HG02943 (cell line): ENCODE measurements around the gene LRRC63.
A peak's percentile ranks its signal among the peaks of the same experiment; 100 is the strongest.
"Not testable (repeated sequence)": the region's sequence is repeated elsewhere in the genome, so short reads cannot be mapped to it uniquely, and the experiment has no call there.

ENCODE experiments used
- ATAC-seq: cut with Tn5 transposase; IDR thresholded peaks from one replicate; pipeline ENCODE4 v1.9.1; 2021; ENCODE audit warnings: mild to moderate bottlenecking, low read depth, moderate library complexity; ENCODE audit not compliant: unreplicated experiment

Gene LRRC63, protein sequence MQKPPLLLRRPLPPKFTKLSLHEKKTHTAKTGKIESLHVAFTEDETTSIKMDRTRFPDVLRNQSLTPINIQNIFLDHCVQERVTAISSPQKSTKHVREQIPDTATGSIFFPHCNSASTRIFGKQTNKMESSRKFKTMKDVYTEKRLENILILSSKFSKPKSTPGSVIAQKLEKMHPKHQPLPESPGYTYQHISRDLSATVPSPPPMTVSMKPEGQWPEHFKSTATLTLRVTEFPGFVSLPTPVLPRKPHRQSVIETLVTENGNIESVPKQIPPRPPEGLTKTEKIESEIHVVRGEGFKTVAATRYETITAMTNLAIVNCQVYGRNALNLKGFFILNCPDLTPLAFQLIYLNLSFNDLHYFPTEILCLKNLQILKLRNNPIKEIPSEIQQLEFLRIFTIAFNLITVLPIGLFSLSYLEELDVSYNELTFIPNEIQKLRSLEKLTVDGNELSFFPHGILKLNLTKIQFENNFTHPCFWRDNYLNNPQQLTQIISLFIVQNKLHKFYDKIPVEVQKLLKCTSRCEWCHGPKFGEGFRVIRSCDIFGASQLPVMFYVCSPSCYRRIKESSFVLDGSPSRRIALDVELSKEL

GRCh38 chr13:46211483-46212351 lies at the start of gene LRRC63:
LRRC63 (plus strand) TSS chr13:46211928; CDS start chr13:46213035, 1,107 bp downstream.
- peak; percentile 94 for ATAC-seq

DNA sequence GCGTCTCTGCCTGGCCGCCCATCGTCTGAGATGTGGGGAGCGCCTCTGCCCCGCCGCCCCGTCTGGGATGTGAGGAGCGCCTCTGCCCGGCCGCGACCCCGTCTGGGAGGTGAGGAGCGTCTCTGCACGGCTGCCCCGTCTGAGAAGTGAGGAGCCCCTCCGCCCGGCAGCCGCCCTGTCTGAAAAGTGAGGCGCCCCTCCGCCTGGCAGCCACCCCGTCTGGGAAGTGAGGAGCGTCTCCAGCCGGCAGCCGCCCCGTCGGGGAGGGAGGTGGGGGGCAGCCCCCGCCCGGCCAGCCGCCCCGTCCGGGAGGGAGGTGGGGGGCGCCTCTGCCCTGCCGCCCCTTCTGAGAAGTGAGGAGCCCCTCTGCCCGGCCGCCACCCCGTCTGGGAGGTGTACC lies 49.0 kb upstream of the LRRC63 start:
- not testable (repeated sequence) for ATAC-seq

GRCh38 chr13:46164661-46165060 lies 47.1 kb upstream of the LRRC63 start:
- no peak for ATAC-seq

DNA sequence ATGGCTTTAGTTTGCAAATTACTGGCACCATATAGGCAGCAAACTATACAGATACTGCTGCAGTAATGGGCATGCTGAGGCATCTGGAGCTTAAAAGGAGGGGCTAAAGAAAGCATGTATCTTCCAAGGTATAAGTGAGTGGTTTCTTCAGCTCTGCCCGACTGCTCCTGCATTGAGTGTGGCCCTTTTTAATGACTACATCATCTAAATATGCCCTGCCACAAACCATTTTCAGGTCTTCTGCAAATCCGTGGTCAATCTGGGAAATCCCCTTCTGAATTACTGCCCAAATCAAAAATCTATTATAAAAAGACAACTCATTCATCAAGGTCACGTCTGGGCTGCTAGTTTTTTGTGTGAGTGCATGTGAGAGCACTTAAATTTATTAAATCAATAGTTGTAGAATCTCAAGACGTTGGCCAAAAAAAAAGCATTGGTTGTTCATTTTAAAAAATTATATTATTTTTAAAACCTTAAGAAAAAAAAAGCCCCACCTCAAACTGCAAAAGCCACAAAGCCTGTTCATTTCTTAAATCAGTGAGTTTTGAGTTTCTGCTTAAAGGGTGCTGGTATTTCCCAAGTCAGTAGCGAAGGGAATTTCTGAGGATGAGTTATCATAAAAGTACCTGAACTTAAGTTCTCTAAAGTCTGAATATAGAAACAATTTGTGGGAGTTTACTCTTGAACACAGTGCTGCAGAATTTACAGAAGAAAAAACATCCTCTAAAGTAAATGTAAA lies 46.1 kb upstream of the LRRC63 start:
- no peak for ATAC-seq

DNA sequence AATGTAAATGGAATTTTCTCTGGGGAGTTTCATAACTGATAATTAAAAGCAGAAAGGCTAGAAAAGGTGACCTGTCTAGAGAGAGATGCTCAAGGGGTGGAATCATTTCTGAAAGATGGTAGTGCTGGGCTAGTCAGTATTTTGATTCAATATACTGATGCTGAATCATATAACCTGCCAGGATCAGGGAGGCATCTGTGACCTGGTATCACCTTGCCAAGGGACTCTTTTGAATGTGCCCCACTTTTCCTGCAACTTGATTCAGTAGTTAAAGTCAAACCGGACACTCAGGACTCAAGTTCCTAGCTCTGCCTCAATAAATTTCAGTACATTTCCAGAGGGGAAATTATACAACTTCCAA lies 45.5 kb upstream of the LRRC63 start:
- ATAC-seq: no peak

GRCh38 chr13:46166947-46167610 lies 44.6 kb upstream of the LRRC63 start:
- no peak for ATAC-seq

DNA sequence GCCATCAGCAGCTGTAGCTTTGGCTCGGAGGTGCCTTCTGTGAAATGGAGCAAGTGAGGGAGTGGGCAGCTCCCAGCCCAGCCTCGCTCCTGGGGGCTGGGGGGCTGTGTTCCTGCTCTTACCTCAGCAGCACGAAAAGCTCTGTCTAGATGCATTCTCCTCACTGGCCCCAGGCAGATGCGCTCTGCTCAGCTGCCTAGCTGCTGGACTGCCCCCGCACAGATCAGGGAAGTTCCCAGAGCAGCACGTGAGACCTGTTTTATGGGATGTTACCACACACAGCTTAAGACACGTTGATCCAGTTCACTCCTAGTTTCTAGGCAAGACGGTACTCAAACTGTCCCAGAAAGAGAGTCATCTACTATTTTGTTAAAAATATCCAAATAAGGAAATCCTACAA lies 43.4 kb upstream of the LRRC63 start:
- ATAC-seq: no peak

- ATAC-seq: no peak
Measured at GRCh38 chr13:46168783-46169182, 42.9 kb upstream of the LRRC63 start.

GRCh38 chr13:46169758-46170157 lies 42.0 kb upstream of the LRRC63 start:
- no peak for ATAC-seq

GRCh38 chr13:46170268-46170667 lies 41.5 kb upstream of the LRRC63 start:
- no peak for ATAC-seq

DNA sequence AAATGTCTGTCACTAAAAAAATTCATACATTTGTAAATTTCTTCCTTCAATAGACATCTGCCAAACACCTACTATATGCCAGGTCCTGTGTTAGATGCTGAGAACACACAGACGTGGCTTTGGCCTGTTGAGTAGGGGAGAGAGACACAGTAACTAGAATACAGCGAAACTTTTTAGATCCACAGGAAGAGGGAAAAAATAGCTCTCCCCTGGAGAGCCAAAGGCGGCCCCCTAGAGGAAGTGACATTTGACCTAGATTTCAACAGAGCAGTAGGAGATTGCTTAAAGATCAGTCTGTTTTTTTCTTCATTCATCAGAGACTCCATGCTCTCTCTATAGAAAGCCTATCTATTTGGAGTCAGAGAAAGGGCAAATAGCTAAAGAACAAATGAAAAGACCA lies 41.0 kb upstream of the LRRC63 start:
- ATAC-seq: no peak

- no peak for ATAC-seq
Measured at GRCh38 chr13:46171217-46171616, 40.5 kb upstream of the LRRC63 start.

DNA sequence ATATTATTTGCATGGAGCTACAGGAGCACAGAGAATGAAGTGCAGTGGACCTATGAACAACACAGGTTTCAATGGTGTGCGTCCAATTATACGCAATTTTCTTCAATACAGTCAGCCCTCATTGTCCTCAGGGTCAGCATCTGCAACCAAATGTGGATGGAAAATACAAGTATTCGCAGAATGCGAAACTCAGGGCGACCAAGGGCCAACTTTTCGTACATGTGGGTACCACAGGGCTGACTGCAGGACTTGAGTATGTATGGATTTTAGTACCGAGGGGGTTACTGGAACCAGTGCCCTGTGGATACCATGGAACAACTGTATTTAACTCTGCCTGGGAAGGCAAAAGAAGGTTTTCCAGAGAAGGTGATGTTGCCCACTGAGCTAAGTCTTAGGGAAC lies 40.0 kb upstream of the LRRC63 start:
- no peak for ATAC-seq

GRCh38 chr13:46172531-46172991 lies 39.2 kb upstream of the LRRC63 start:
- ATAC-seq: no peak

GRCh38 chr13:46173656-46174055 lies 38.1 kb upstream of the LRRC63 start:
- no peak for ATAC-seq

GRCh38 chr13:46176756-46177155 lies 35.0 kb upstream of the LRRC63 start:
- ATAC-seq: no peak

DNA sequence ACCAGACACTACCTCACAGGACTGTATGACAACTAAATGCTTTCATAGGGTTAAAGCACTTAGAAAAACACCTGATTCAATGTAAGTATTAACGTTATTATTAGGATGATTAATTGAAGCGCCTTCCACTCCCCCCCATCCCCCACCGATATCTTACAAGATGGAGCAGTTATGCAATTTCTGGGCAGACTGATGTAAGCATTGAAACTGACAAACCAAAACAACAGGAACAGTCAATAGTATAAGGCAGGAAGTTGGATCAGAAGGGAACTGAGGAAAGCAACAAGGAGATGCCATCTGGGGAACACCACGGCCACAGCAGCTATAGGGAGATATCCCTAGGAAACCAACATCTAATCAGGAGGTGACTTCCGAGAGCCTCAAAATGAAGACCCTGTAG lies 33.6 kb upstream of the LRRC63 start:
- no peak for ATAC-seq

GRCh38 chr13:46178821-46179220 lies 32.9 kb upstream of the LRRC63 start:
- no peak for ATAC-seq

- ATAC-seq: no peak
Measured at GRCh38 chr13:46179491-46179908, 32.2 kb upstream of the LRRC63 start.
